Retinal pigment epithelial cell (primary cell): ENCODE results near the gene SEZ6L2.

Experiments
- DNase-seq: peaks from one replicate; pipeline ENCODE4 v3.0.0-alpha.2; 2010; ENCODE audit warnings: low read depth
- H3K4me3 ChIP-seq: 2 replicates; pipeline ENCODE4 v1.5.1; 2011; ENCODE audit warnings: mild to moderate bottlenecking, low read length, control low read depth, moderate library complexity
- TF ChIP-seq, protein P1 (sequence below): conservative IDR thresholded peaks from 2 replicates; pipeline ENCODE4 v1.5.1; 2011; ENCODE audit warnings: low read depth, low read length, control low read depth, inconsistent platforms

SEZ6L2 gene

DNA sequence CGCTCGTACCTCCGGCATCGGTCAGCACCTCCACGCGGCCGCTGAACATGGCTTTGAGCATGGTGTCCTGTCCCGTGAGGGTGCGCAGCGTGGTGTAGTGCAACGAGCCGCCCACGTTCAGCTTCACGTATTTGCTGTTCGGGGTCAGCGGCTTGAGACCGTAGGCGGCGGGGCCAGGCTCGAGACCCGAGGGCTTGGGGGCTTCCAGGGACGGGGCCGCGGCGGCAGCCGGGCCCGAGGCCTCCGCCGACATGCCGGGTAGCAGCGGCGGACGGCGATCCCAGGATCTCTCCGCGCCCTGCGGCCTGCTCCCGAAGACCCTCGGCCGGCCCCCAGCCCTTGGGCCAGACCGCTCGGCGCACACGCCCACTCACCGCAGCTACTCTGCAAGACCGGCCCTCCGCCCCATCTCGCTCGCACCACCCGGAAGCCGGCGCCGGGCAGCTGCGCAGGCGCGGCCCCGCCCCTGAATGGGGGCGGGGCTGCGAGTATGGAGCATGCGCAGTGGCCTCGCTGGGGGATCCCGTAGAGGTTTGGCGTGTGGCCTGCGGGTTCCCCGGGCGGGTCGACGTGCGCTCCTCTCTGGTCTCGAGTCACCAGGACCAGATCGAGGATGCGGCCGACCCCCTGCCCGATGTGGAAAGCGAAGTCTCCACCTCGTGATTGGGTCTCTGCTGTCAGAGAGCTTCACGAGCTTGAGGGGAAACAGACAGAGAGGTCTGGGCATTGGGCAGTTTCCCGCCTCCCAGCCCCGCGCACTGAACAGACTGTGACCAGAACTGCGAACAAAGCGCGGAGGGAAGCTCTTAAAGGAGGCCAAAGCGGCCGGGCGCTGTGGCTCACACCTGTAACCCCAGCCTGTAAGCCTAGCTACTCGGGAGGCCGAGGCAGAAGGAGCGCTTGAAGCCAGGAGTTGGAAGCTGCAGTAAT is 26.7 kb upstream of the SEZ6L2 start, which contains the start of gene KCTD13:
TSS of gene KCTD13 (minus strand) at position 446 of the 930 bp plus-strand sequence. CDS start at position 253, 193 bp downstream.
- TF ChIP-seq, protein P1, sequence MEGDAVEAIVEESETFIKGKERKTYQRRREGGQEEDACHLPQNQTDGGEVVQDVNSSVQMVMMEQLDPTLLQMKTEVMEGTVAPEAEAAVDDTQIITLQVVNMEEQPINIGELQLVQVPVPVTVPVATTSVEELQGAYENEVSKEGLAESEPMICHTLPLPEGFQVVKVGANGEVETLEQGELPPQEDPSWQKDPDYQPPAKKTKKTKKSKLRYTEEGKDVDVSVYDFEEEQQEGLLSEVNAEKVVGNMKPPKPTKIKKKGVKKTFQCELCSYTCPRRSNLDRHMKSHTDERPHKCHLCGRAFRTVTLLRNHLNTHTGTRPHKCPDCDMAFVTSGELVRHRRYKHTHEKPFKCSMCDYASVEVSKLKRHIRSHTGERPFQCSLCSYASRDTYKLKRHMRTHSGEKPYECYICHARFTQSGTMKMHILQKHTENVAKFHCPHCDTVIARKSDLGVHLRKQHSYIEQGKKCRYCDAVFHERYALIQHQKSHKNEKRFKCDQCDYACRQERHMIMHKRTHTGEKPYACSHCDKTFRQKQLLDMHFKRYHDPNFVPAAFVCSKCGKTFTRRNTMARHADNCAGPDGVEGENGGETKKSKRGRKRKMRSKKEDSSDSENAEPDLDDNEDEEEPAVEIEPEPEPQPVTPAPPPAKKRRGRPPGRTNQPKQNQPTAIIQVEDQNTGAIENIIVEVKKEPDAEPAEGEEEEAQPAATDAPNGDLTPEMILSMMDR = no peak
- DNase-seq = peak; percentile 42
- peak within 1 kb of the TSS; percentile 83 for H3K4me3 ChIP-seq

- TF ChIP-seq, protein P1 = no peak
- H3K4me3 ChIP-seq = peak overlapping the region; percentile 83
- DNase-seq = no peak
Measured at GRCh38 chr16:29925105-29925756, 25.9 kb upstream of the SEZ6L2 start.

DNA sequence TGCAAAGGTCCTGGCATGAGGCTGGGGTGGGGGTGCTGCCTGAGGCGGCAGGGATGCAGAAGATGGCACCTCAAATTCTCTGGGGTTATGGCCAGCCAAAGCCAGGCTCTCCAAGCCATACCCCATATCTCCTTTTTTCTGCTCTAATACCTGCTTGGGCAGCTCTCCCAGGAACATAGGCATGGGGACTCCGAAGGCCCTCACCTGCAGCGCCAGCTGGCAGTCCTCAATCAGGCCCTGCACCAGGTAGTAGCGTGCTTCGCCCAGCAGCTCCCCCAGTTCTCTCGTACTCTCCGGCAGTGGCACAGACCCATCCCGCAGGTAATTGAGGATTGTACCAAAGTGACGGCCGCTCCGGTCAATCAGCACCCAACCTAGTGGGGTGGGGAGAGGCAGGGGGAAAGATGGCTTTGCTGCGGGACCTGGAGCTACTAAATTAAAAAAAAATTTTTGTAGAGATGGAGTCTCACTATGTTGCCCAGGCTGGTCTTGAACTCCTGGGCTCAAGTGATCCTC is 23.7 kb upstream of the SEZ6L2 start:
- DNase-seq = no peak
- TF ChIP-seq, protein P1 = no peak
- H3K4me3 ChIP-seq = no peak overlapping the region

DNA sequence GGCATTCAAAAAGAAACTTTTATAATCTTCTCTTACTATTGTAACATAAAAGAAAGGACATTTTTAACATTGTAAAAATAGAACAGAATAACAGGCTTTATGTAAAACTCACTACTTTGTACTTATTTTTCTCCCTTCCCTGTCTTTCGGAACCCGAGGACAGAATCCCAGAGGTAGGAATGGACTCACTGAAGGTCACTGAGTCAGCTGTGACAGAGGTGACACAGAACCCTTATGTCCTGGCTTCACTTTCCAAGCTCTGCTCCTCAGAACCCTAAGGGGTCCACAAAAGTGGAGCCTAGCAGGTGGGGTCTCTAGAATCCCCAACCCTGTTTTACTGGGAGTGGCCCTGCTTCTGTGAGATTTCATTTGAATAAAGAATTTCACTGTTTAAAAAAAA is 23.0 kb upstream of the SEZ6L2 start:
- DNase-seq = no peak
- no peak overlapping the region for H3K4me3 ChIP-seq
- TF ChIP-seq, protein P1 = no peak

GRCh38 chr16:29921034-29921385 is 21.7 kb upstream of the SEZ6L2 start:
- no peak overlapping the region for H3K4me3 ChIP-seq
- TF ChIP-seq, protein P1 = no peak
- DNase-seq = no peak

DNA sequence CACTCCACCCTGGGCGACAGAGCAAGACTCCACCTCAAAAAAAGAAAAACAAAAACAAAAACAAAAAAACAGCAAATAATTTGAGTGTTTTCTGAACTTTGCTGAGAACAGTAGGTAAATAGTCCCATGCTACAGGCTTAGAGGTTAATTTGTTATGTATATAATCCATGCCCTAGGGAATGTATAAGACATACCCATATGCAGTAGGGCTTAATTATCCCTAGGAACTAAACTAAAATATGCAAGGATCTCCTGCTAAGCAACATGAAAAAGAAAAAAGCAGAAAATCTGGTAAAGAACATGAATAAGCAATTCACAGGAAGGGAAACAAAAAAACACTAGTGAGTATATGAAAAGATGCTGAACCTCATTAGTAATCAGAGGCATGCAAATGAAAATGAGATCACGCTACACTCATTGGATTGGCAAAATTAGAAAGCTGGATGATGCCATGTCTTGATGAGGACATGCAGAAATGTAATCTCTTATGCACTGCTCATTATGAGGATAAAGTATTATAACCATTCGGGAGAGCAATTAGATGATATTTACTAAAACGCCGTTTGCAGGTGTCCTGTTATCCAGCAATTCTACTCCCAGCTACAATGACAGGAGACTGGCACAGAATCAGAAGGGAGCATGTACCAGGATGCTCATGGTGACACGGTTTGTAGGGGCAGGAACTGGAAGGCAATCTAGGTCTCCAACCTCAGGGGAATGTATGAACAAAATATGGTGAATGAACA is 21.1 kb upstream of the SEZ6L2 start:
- H3K4me3 ChIP-seq = no peak overlapping the region
- TF ChIP-seq, protein P1 = no peak
- no peak for DNase-seq
